Ramos (cell line): ENCODE data around the gene ITPRIP.

Experiments used
- in situ Hi-C: fragments of 300-500 bp; cut with MboI; formaldehyde crosslinking; loops from one replicate; pipeline ENCODE4 v1.14.3; 2022; ENCODE audit warnings: low sequenced_read_pairs; ENCODE audit not compliant: unreplicated experiment

Gene ITPRIP

DNA sequence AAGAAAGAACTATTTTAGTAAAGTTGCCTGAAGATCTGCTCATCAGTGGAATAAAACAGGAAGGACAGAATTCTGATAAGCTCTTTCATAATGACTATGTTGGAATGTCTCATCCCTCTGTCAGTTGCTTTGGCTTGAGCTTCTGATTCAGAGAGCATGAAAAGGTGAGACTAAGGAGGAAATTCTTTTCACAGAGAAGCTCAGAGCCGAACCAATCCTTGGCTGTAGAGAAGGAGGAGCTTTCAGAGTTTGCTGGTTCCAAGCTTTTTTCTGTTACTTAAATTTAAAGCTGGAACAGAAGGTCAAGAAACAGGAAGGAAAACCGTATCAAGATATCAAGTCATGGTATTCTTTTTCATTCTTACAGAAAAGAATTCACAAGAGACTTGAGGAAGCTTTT, 45.3 kb downstream of the ITPRIP start:
- in situ Hi-C loops = loop anchor here (10.0 kb wide), 1 partner anchor 52 kb away; no protein-coding TSS in a partner anchor

GRCh38 chr10:104291439-104291951, 46.8 kb downstream of the ITPRIP start:
- in situ Hi-C loops = loop anchor here (10.0 kb wide), 1 partner anchor 53 kb away; no protein-coding TSS in a partner anchor

DNA sequence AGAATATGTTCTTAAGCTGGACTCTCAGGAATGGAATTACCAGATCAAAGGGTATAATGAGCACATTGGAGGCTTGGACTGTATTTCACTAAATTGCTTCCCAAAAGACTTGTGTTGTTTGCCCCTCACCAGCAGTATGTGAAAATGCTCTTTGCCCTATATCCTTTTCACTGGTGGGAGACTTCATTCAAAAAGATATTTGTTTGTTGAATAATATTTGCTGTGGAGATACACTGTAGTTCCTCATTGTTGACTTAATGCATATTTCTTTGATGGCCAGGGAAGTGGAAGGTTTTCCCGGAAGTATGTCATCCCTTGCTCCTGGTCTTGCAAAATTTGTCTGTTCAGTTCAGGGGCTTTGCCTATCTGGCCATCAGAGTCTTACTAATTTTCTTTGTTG, 49.9 kb downstream of the ITPRIP start:
- in situ Hi-C loops = no loop called here

- in situ Hi-C loops = no loop called here
Measured at GRCh38 chr10:104286939-104287338, 51.3 kb downstream of the ITPRIP start.

DNA sequence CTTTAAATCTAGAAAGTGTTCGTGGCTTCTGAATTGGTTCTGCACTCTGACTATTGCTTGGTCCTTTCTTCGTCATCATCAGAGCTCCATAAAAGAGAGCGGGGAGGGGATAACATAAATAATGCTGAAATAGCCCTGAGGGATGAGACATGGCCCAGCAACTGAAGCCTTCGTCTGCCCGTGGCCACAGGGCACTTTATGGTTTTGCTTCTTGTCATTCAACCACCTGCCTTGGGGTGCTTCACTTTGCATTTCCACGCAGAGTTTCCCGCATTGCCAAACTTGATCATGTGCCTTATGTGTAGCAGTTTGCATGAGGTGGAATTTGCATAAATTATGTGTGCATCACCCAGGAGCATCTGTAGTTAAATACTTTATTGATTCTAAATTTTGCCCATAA, 53.4 kb downstream of the ITPRIP start:
- in situ Hi-C loops = no loop called here

DNA sequence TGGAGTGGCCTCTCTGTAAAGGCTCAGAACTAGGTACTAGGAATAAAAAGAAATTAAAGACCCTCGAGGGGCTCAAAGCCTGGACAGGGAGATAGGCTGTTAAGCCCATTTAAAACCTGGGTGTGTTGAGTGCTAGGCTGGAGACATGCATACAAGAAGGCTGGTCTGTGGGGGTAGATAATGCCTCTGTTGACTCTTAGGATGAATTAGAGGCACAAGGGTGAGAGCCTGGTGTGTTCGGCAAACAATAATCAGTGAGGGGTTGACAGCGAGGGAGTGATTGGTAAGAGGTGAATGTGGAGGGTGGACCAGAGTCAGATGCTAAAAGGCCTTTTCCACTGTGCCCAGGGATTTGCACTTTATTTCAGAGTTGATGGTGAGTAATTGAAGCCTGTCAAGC, 56.6 kb downstream of the ITPRIP start:
- in situ Hi-C loops = no loop called here

GRCh38 chr10:104279550-104280259, 58.6 kb downstream of the ITPRIP start:
- in situ Hi-C loops = no loop called here

DNA sequence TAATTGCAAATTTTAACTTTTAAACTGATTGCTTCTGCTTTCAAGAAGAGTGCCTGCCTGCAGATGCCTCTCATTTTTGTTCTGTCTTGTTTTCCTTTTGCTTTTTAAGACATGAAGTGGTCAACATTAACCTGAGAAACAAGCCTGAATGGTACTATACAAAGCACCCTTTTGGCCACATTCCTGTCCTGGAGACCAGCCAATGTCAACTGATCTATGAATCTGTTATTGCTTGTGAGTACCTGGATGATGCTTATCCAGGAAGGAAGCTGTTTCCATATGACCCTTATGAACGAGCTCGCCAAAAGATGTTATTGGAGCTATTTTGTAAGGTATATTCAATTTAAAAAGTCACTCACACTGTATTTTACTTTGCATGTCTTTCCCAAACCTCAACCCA, 60.5 kb downstream of the ITPRIP start:
- in situ Hi-C loops = no loop called here

DNA sequence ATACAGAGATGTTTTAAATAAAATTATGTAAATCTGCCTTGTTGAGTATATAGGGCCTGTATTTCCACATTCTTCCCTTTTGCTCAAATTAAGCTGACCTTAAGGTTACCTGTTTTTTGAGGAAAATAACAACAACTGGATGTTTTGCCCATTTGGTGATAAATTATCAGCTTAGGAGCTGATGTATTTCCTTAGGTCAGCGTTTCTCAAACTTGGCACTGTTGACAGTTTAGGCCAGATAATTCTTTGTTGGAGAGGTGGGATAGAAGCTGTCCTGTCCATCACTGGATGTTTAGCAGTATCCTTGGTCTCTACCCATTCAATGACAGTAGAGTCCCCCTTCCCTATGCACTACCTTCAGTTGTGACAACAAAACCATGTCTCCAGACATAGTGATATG, 62.1 kb downstream of the ITPRIP start:
- in situ Hi-C loops = no loop called here

DNA sequence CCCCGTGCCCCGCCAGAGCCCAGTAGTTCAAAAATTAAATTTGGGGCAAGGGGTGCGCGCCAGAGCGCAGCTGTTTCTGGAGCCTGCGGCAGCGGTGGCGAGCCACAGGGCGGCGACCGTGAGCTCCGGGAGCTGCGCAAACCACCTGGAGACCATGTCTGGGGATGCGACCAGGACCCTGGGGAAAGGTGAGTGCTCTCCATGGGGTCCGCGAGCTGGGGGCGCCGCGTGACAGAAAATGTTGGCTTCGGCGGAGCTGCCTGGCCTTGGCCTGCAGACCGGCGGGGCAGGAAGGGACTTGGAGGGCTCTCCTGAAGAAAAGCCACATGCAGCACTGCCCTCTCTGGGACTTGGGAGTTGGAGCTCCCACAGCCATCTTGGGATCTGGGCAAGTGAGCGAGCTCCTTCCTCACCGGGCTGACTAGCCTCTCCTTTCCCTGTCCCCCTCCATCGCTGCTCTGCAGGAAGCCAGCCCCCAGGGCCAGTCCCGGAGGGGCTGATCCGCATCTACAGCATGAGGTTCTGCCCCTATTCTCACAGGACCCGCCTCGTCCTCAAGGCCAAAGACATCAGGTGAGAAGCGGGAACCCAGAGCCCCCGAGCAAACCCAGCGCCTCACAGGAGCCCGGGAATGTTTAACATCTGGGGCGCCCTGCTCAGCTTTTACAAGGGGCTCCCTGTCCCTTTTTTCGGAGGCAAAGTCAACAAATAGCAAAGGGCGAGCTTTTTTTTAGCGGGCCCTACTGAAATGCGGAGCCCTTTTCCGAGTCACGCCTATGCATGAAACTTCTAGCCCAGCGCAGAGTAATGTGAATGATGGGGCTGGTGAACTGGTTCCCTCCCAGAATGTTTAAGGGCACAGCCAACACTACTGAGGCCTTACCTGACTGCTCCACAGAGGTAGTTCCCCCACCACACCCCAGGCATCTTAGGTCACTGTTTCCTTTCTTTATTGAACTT, 63.2 kb downstream of the ITPRIP start:
- in situ Hi-C loops = no loop called here

- in situ Hi-C loops = no loop called here
Measured at GRCh38 chr10:104273899-104274575, 64.2 kb downstream of the ITPRIP start.

GRCh38 chr10:104273286-104273685, 65.0 kb downstream of the ITPRIP start:
- in situ Hi-C loops = no loop called here

DNA sequence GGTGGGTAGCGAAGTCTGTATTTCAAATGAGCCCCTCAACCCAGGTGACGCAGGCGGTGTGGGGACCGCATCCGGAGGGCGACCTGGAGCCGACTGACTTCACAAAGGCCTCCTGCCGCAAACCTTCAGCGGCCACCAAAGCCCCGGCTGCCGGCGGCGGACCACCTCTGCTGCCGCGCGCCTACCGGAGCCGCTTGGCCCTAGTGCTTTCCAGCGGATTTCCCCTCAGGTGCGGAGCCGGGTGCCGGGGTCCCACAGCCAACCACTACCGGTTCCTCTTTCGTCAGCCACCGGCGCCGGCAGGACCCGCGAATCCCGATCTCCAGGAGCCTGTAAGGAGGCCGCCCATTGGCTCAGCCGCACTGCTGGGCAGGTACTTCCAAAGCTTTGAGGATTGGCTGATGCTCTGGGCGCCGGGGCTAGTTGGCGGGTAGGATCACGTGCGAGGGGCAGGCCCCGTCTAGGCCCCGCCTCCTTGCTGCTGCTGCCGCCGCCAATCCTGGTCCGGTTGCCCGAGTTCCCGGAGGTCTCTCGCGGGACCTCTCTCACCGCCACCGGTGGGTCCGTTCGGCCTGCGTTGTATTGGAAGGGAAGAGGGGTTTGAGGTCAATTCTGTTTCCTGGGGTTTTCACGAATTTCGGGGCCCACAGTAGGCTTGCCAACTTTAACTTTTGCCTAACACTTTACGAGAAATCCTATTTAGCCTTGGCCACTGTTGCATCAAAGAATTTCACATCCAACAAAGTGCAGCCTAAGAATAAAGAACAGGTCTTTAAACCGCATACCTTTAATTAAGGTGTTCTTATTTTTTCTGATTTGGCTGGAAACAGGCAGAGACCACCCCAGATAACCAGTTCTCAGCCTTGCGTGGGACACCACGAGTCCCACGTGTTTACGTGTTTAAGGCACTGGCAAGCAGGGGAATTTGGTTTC, 69.3 kb downstream of the ITPRIP start, which contains the start of gene GSTO2:
GSTO2 (plus strand) TSS at position 472 of the 933 bp plus-strand sequence. CDS start 5,732 bp downstream, outside the sequence.
- in situ Hi-C loops = no loop called here

GRCh38 chr10:104268405-104268712, 69.9 kb downstream of the ITPRIP start:
- in situ Hi-C loops = no loop called here

GRCh38 chr10:104267721-104268404, 70.4 kb downstream of the ITPRIP start:
- in situ Hi-C loops = no loop called here

- in situ Hi-C loops = no loop called here
Measured at GRCh38 chr10:104264783-104265182, 73.5 kb downstream of the ITPRIP start.

GRCh38 chr10:104262055-104262454, 76.2 kb downstream of the ITPRIP start:
- in situ Hi-C loops = no loop called here

- in situ Hi-C loops = no loop called here
Measured at GRCh38 chr10:104260775-104261115, 77.5 kb downstream of the ITPRIP start.
